GOT3 (cell line): ENCODE data around the gene TMEM87B.

Source experiments
- DNase-seq: peaks from one replicate; lab custom pipeline; 2025; ENCODE audit warnings: mixed read lengths; lab: John Stamatoyannopoulos, UW

TMEM87B gene, protein sequence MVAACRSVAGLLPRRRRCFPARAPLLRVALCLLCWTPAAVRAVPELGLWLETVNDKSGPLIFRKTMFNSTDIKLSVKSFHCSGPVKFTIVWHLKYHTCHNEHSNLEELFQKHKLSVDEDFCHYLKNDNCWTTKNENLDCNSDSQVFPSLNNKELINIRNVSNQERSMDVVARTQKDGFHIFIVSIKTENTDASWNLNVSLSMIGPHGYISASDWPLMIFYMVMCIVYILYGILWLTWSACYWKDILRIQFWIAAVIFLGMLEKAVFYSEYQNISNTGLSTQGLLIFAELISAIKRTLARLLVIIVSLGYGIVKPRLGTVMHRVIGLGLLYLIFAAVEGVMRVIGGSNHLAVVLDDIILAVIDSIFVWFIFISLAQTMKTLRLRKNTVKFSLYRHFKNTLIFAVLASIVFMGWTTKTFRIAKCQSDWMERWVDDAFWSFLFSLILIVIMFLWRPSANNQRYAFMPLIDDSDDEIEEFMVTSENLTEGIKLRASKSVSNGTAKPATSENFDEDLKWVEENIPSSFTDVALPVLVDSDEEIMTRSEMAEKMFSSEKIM

GRCh38 chr2:112054847-112055729 lies at the start of gene TMEM87B:
Gene TMEM87B, plus strand, starts transcription at chr2:112055269. Its CDS starts 323 bp downstream, at chr2:112055592.
- peak; percentile 97 for DNase-seq

- DNase-seq, result no peak
Measured at GRCh38 chr2:112005406-112006075, 49.5 kb upstream of the TMEM87B start.

GRCh38 chr2:112006076-112006410 lies 49.0 kb upstream of the TMEM87B start:
- DNase-seq, result no peak

GRCh38 chr2:112007493-112007892 lies 47.6 kb upstream of the TMEM87B start:
- DNase-seq, result no peak

DNA sequence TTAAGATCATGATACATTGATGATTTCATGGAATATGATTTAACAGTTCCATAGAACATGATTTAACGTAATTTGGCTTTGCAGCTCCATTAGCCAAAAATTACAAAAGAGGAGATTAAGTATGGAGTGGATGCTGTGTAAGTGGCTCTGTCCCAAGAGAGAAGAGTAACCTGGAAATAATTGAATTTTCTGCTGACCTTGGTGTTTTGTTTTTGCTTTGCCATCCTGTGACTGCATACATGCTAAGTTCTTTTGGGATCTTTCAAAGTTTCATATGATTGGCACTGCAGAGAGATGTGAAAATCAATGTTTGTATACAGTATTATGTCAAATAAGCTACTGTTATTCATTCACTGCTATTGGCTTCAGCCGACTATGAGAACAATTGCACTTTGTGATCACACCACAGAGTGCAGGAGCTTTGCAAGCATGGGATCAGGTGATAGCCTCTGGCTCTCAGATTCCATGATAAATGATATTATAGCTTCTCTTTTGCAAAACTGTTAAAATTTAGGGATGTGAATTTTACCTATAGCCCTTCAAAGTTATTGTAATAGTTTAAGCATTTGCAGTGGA lies 46.1 kb upstream of the TMEM87B start:
- no peak for DNase-seq

DNA sequence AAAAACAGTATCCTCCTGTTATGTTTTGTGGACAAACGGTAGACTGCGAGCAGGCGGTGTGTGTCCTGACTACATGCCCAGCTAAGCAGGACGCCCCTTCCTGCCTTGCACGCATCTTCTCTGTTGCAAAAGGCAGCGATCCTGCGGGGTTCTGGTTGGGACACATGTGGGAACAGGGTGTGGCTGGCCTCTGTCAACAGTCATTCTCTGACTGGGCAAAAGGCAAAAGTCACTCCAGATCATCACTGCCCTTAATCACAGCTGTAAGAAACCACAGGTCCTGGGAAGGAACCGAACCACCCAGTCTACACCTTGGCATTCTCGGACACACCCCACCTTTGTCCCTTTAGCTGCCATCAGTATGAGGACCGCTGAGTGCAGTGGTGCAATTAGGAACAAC lies 44.3 kb upstream of the TMEM87B start:
- no peak for DNase-seq

- DNase-seq, result no peak
Measured at GRCh38 chr2:112012556-112012955, 42.5 kb upstream of the TMEM87B start.

GRCh38 chr2:112018846-112019245 lies 36.2 kb upstream of the TMEM87B start:
- no peak for DNase-seq

- no peak for DNase-seq
Measured at GRCh38 chr2:112019569-112019982, 35.5 kb upstream of the TMEM87B start.

GRCh38 chr2:112020561-112020960 lies 34.5 kb upstream of the TMEM87B start:
- DNase-seq, result no peak

DNA sequence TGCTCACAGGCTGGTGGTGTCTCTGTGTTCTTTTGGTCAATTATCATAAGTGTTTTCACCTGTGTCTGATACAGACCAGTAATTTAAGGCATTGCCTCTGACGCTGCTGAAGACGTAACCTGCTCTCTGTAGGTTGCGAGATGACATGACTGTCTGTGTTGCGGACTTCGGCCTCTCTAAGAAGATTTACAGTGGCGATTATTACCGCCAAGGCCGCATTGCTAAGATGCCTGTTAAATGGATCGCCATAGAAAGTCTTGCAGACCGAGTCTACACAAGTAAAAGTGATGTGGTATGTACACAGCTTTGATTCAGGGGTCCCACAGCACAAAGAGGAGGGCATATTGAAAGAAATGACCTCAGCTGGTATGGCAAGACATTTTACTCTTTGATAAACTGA lies 33.8 kb upstream of the TMEM87B start:
- DNase-seq, result no peak

DNA sequence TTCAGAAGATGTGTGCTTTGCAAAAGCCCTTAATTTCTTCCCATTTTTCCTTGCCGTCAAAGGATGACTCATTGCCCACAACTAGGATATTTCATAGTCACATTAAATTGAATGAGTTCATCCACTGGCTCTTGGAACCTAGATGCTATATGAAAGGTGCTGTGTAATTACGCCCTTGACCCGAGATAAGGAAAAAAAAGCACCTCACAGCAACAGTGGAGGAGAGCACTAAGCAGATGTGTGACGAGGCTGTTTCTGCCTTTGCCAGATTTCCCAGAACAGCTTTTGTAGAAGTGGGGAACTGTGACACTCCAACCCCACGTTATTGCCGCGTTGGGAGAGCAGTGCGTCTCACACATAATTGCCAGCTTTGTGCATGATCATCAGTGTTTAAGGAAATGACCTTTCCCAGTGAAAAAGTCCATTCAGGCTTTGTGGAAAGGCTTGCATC lies 33.3 kb upstream of the TMEM87B start:
- no peak for DNase-seq

GRCh38 chr2:112023707-112024106 lies 31.4 kb upstream of the TMEM87B start:
- no peak for DNase-seq

DNA sequence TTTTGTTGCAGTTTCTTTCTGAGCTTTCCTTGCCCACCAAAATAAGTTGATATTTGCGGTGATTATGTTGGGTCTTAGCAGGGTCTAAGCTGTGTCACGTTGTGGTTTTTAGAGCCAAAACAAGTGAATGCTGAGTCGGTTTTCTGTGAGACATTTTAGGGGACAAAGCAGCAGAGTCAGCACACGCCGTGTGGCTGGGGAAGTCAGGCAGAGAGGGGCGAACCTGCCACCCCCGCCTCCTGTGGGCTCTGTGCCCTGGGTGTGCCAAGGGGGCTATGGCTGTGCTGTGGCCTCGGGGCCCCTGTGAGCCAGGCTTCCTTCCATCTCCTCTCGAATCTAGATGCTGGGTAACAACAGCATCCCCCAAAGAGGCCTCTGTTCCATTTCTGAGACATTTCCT lies 30.8 kb upstream of the TMEM87B start:
- no peak for DNase-seq

DNA sequence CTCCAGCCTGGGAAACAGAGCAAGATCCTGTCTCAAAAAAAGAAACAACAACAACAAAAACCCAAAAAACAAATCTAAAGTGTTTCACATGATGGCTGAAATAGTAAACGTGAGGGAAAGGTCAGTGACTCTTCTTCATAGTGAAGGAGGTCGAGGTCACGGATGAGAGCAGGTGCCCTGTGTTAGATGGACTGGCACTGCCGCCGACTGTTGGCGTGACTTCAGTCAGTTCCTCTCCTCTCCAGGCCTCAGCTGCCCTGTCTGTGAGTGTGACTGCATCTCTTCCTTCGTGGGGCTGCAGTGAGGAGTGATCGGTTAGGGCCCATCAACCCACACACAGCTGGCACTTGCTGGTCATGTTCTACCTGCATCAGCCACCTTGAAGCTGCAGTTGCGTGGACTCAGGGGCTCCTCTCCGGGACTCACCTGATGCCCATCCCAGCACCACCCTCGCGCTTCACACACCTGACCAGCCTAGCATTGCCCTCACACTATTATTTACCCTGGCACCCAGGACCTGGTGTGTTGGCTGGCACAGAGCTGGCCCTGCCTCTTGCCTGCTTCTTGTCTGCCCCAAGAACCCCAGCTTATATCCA lies 30.1 kb upstream of the TMEM87B start:
- no peak for DNase-seq

DNA sequence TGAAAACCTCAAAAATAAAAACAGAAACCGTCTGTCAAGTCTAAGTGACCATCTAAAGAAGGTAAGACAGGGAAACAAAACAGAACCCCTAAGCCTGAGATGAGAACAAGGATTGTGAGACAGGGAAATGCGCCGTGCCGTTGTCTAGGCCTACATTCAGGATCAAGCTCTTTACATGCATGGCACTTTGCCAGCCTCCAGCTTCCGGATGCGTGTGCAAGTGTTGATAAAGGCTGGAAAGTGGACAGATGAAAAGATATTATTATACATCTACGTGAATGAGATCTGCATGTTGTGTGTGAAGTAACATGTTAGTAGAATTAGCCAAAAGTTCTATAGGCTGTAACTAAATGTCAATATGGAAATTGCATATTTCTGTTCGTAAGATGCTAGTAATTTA lies 28.6 kb upstream of the TMEM87B start:
- DNase-seq, result no peak

DNA sequence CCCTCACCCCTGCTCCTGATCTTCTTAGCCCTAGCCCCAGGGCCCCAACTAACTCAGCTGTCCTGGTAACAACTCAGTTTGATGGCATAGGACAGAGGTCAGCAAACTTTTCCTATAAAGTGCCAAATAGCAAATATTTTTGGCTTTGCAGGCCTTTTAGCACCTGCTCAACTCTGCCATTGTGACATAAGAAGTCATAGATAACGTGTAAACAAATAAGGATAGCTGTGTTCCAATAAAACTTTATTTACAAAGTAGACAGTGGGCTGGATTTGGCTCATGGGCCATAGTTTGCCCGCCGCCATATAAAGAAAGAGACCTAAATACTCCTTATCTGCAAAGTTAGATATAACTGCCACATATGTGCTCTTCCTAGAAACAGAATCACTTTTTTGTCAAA lies 27.3 kb upstream of the TMEM87B start:
- DNase-seq, result no peak

GRCh38 chr2:112029164-112029563 lies 25.9 kb upstream of the TMEM87B start:
- DNase-seq, result no peak

- no peak for DNase-seq
Measured at GRCh38 chr2:112031473-112032223, 23.4 kb upstream of the TMEM87B start.

DNA sequence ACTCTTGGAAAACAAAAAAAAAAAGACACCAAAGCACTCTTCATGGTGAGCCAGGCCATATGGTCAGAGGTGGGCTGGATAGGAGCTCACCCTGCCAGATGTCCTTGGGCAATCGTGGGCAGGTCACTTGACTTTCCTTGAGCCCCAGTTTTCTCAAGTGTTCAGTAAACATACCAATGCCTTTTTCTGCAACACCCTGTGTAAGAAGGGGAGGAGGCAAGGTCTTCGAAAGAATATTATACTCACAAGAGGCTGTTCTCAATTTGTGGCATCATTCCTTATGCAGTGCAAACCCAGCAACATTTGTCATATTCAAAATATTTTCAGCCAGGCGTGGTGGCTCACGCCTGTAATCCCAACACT lies 22.9 kb upstream of the TMEM87B start:
- no peak for DNase-seq
